Measurements from ENCODE around the gene MRPS5. TPM values are rescaled to one million over a fixed set of nuclear protein-coding genes. Genes with fewer than 3 reads are reported as not detected.

Gene MRPS5
- total RNA-seq, 2 donors from 2014 or later = 57.9 to 59.0 TPM

- H3K36me3 Mint-ChIP-seq (ENCODE audit: low read depth) = no peaks in the 10 kb centered on the region
- Histone ChIP-seq H3K27ac (ENCODE audit: low read depth, low read length) (no peak overlapping the region), H3K4me3 (ENCODE audit: low read length) (no peak overlapping the region), H3K36me3 (ENCODE audit: control insufficient read depth, insufficient read depth, low read length) (no peaks in the 10 kb centered on the region), H3K9ac (ENCODE audit: extremely low read depth, low read length, poor library complexity, severe bottlenecking) (no peak overlapping the region), H3K4me1 (ENCODE audit: control insufficient read depth, insufficient read depth, low read length) (no peaks in the 10 kb centered on the region), H3K27me3 (ENCODE audit: control insufficient read depth, insufficient read depth, low read length, poor library complexity, severe bottlenecking) (peaks cover 3% of the 10 kb centered on the region), H3K9me3 (ENCODE audit: control insufficient read depth, low read length) (no peaks in the 10 kb centered on the region)
- H3K27ac Mint-ChIP-seq = no peak overlapping the region
- no peak for TF ChIP-seq CTCF (conservative IDR thresholded peaks at IDR 0.05)
- H3K4me1 Mint-ChIP-seq = peaks cover 10% of the 10 kb centered on the region
- WGBS, 2 experiments (ENCODE audit: insufficient coverage in 1 of 2, insufficient read length in 1 of 2) = 74 to 86% methylated on average over 3 to 11 of the region's 11 CpGs
- no peak overlapping the region for H3K4me3 Mint-ChIP-seq
- H3K9me3 Mint-ChIP-seq = no peaks in the 10 kb centered on the region
- DNase-seq = peak; percentile 36
- H3K27me3 Mint-ChIP-seq (ENCODE audit: insufficient read depth) = peaks cover 18% of the 10 kb centered on the region
Measured at GRCh38 chr2:95058989-95059641, 62.5 kb downstream of the MRPS5 start.

- DNase-seq = peak; percentile 15
- H3K4me3 ChIP-seq (ENCODE audit: low read length) = no peak overlapping the region
- no peaks in the 10 kb centered on the region for H3K9me3 ChIP-seq (ENCODE audit: control insufficient read depth, low read length)
- Mint-ChIP-seq H3K27ac (no peak overlapping the region), H3K27me3 (ENCODE audit: insufficient read depth) (peaks cover 17% of the 10 kb centered on the region), H3K9me3 (no peaks in the 10 kb centered on the region), H3K4me1 (peaks cover 11% of the 10 kb centered on the region), H3K4me3 (no peak overlapping the region), H3K36me3 (ENCODE audit: low read depth) (no peaks in the 10 kb centered on the region)
- TF ChIP-seq CTCF (conservative IDR thresholded peaks at IDR 0.05) = no peak
- H3K27me3 ChIP-seq (ENCODE audit: control insufficient read depth, insufficient read depth, low read length, poor library complexity, severe bottlenecking) = peaks cover 6% of the 10 kb centered on the region
- H3K9ac ChIP-seq (ENCODE audit: extremely low read depth, low read length, poor library complexity, severe bottlenecking) = no peak overlapping the region
- H3K36me3 ChIP-seq (ENCODE audit: control insufficient read depth, insufficient read depth, low read length) = no peaks in the 10 kb centered on the region
- 86 to 93% methylated on average over 5 to 9 of the region's 9 CpGs for WGBS, 2 experiments (ENCODE audit: insufficient coverage in 1 of 2, insufficient read length in 1 of 2)
- H3K27ac ChIP-seq (ENCODE audit: low read depth, low read length) = no peak overlapping the region
- H3K4me1 ChIP-seq (ENCODE audit: control insufficient read depth, insufficient read depth, low read length) = no peaks in the 10 kb centered on the region
Measured at GRCh38 chr2:95058466-95058988, 63.1 kb downstream of the MRPS5 start.

GRCh38 chr2:95057535-95058370 lies 63.9 kb downstream of the MRPS5 start:
- DNase-seq = peak; percentile 30
- H3K4me1 Mint-ChIP-seq = peaks cover 7% of the 10 kb centered on the region

More at GRCh38 chr2:95057535-95058370, 63.9 kb downstream of the MRPS5 start:
- Histone ChIP-seq H3K4me1 (ENCODE audit: control insufficient read depth, insufficient read depth, low read length) (no peaks in the 10 kb centered on the region), H3K27ac (ENCODE audit: low read depth, low read length) (peak overlapping the region; percentile 55), H3K9ac (ENCODE audit: extremely low read depth, low read length, poor library complexity, severe bottlenecking) (no peak overlapping the region), H3K27me3 (ENCODE audit: control insufficient read depth, insufficient read depth, low read length, poor library complexity, severe bottlenecking) (peaks cover 6% of the 10 kb centered on the region), H3K9me3 (ENCODE audit: control insufficient read depth, low read length) (no peaks in the 10 kb centered on the region), H3K4me3 (ENCODE audit: low read length) (no peak overlapping the region), H3K36me3 (ENCODE audit: control insufficient read depth, insufficient read depth, low read length) (no peaks in the 10 kb centered on the region)
- Mint-ChIP-seq H3K9me3 (no peaks in the 10 kb centered on the region), H3K27me3 (ENCODE audit: insufficient read depth) (peaks cover 17% of the 10 kb centered on the region), H3K27ac (no peak overlapping the region), H3K36me3 (ENCODE audit: low read depth) (no peaks in the 10 kb centered on the region), H3K4me3 (no peak overlapping the region)
- no peak for TF ChIP-seq CTCF (conservative IDR thresholded peaks at IDR 0.05)
- 88 to 90% methylated on average over 28 of the region's 28 CpGs for WGBS, 2 experiments (ENCODE audit: insufficient coverage in 1 of 2, insufficient read length in 1 of 2)

All from endodermal cell (in vitro differentiated cells).